NCI-H1417 treated with DMSO at 0.1 percent for 48 hours (cell line): Measurements from ENCODE around the gene FOXF1.

Experiments
- DNase-seq: peaks from one replicate; lab custom pipeline; 2025; lab: John Stamatoyannopoulos, UW

The FOXF1 gene

GRCh38 chr16:86534779-86535615 lies 24.7 kb downstream of the FOXF1 start:
- no peak for DNase-seq

GRCh38 chr16:86536621-86537020 lies 26.3 kb downstream of the FOXF1 start:
- no peak for DNase-seq

- no peak for DNase-seq
These were observed 27.2 kb downstream of the FOXF1 start for GRCh38 chr16:86537486-86537885.

- DNase-seq: no peak
These were observed 28.0 kb downstream of the FOXF1 start for GRCh38 chr16:86538196-86538780.

- no peak for DNase-seq
These were observed 30.6 kb downstream of the FOXF1 start for GRCh38 chr16:86540894-86541293.

GRCh38 chr16:86541560-86541959 lies 31.2 kb downstream of the FOXF1 start:
- DNase-seq: no peak

- no peak for DNase-seq
These were observed 32.7 kb downstream of the FOXF1 start for GRCh38 chr16:86542756-86543750.

GRCh38 chr16:86545481-86545880 lies 35.2 kb downstream of the FOXF1 start:
- DNase-seq: no peak

GRCh38 chr16:86545954-86546637 lies 35.8 kb downstream of the FOXF1 start:
- DNase-seq: no peak

GRCh38 chr16:86546638-86547013 lies 36.3 kb downstream of the FOXF1 start:
- DNase-seq: no peak

GRCh38 chr16:86547286-86547685 lies 37.0 kb downstream of the FOXF1 start:
- DNase-seq: no peak

- no peak for DNase-seq
These were observed 39.0 kb downstream of the FOXF1 start for GRCh38 chr16:86549076-86549892.

- no peak for DNase-seq
These were observed 39.5 kb downstream of the FOXF1 start for GRCh38 chr16:86549893-86550190.

GRCh38 chr16:86550281-86550680 lies 40.0 kb downstream of the FOXF1 start:
- DNase-seq: no peak

- no peak for DNase-seq
These were observed 43.0 kb downstream of the FOXF1 start for GRCh38 chr16:86553356-86553755.

GRCh38 chr16:86554599-86554916 lies 44.2 kb downstream of the FOXF1 start:
- DNase-seq: no peak

- DNase-seq: no peak
These were observed 44.8 kb downstream of the FOXF1 start, which contains the start of gene MTHFSD for GRCh38 chr16:86554917-86555703. Gene MTHFSD (minus strand): TSS chr16:86555235. CDS start chr16:86555184, 51 bp downstream.

- DNase-seq: no peak
These were observed 45.4 kb downstream of the FOXF1 start for GRCh38 chr16:86555704-86556075.

- DNase-seq: no peak
These were observed 46.2 kb downstream of the FOXF1 start for GRCh38 chr16:86556576-86556975.

GRCh38 chr16:86557587-86557986 lies 47.3 kb downstream of the FOXF1 start:
- DNase-seq: no peak
